M059J (cell line): Measurements from ENCODE around the gene PRAC1. TPM values are rescaled to one million over a fixed set of nuclear protein-coding genes. Genes with fewer than 3 reads are reported as not detected.

ENCODE experiments used
- DNase-seq: peaks from one replicate; pipeline ENCODE4 v3.0.0-alpha.2; 2012; ENCODE audit warnings: low read depth
- total RNA-seq: library from RNA; depleted of rRNA; stranded (reverse); fragments of >200 nt; shearing (Covaris generic); gene quantifications from 2 replicates; pipeline ENCODE4 v1.2.3, GENCODE V29; 2014; rRNA removed

The PRAC1 gene
- not detected in 2 replicates for total RNA-seq

GRCh38 chr17:48722201-48722907, at the start of gene PRAC1:
TSS of gene PRAC1 (minus strand) at chr17:48722518. CDS start at chr17:48722392, 126 bp downstream.
- no peak for DNase-seq

GRCh38 chr17:48770954-48771353, 48.6 kb upstream of the PRAC1 start:
- no peak for DNase-seq

DNA sequence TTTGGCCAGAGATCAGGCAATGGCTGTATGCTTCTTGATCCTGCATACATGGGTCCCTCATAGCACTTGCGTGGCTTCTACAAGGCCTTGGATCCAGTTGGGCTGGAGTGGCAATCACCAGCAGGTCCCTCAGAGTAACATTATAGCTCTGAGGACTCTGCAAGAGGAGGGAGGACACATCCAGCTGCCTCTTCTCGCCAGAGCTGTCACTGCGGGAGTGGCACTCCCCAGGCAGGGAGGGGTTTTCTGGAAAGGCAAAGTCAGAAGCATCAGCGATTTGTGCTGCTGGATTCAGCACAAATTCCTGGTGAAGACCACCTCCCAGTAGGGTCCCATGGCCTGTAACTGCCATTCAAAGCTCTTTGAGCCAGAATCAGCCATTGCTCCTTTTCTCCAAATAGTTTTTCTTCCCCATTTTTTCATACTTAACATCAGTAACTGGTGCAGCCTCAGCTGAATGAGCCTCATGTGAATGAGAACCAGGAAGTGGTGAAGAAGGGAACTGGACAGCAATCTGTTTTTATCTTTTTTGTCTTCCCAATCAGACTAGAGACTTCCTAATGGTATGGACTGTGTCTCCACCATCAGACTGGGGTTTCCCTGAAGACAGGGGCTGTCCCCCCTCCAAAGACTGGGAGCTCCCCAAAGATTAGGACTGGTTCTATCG, 46.8 kb upstream of the PRAC1 start:
- DNase-seq: no peak

GRCh38 chr17:48767263-48767774, 45.0 kb upstream of the PRAC1 start:
- DNase-seq: peak; percentile 29

GRCh38 chr17:48761114-48761513, 38.8 kb upstream of the PRAC1 start:
- DNase-seq: no peak

DNA sequence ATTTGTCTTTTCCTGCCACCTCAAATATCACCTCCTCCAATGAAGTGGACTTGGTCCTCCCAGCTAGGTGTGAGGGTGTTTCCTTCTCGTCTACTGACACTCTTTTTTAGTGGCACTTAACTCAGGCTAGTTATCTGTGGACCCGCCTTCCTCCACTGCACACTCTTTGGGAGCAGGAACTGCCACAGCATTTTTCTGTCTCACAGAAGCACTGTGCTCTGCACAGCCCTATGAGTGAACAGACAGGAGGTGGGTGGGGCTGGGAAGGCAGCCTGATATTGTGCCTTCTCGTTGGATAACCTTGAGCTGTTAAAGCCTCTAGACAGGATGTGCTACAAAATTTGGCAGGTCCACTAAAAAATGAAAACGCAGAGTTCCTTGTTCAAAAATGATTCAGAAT, 38.1 kb upstream of the PRAC1 start:
- no peak for DNase-seq

DNA sequence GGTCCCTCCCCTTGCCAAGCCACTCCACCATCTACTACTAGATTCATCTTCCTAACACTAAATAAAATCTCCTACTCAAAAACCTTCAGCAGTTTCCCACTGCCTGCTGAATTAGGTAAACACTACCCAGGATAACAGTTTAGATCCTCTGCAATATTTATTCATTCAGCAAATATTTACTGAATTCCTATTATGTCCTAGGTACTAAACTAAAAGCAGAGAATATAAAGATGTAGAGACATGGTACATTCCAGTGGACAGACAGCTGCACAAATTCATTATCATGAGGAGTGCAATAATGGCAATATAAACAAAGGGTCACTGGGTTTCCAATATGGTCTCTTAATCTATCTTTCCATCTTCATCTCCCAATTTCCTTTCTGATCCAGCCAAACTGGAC, 37.0 kb upstream of the PRAC1 start:
- DNase-seq: no peak

GRCh38 chr17:48757524-48757961, 35.2 kb upstream of the PRAC1 start:
- peak; percentile 60 for DNase-seq

DNA sequence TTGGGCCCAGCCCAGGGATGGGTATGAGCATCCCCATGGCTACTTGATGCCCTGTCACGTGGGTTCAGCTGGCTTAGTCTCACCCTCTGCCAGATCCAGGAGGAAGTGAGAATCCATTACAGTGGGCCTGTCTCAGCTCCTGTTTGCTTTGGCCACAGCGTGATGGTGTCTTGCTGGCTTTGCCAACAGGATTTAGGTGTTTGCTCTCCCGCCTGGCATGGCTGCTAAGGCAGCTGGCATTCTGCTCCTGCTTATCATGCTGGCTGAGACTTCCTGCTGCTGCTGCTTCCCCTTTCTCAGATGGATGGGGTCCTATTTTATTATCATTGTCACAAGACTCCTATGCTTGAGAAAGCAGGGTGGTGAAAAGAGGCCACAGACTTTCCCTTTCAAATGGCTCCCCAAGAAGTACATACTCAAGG, 34.5 kb upstream of the PRAC1 start:
- no peak for DNase-seq

DNA sequence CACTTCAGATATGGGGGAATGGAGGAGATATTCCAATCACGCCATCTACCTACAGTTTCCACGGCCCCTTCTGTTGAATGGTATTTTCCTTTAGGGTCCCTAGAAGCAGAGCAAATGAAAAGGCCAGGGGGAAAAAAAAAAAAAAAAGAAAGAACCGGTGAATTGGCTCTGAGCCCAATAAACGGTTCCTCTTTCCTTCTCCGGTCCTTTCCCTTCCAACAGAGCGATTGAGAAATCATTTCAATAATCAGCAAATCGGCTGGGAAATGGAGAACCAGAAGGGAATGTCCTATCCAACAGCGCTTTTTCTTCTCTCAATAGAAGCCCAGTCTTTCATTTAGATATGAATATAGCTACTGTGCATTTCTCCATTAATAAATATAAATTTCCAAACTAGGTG, 33.0 kb upstream of the PRAC1 start:
- DNase-seq: no peak

- no peak for DNase-seq
Observed at GRCh38 chr17:48754500-48755261, 32.4 kb upstream of the PRAC1 start.

DNA sequence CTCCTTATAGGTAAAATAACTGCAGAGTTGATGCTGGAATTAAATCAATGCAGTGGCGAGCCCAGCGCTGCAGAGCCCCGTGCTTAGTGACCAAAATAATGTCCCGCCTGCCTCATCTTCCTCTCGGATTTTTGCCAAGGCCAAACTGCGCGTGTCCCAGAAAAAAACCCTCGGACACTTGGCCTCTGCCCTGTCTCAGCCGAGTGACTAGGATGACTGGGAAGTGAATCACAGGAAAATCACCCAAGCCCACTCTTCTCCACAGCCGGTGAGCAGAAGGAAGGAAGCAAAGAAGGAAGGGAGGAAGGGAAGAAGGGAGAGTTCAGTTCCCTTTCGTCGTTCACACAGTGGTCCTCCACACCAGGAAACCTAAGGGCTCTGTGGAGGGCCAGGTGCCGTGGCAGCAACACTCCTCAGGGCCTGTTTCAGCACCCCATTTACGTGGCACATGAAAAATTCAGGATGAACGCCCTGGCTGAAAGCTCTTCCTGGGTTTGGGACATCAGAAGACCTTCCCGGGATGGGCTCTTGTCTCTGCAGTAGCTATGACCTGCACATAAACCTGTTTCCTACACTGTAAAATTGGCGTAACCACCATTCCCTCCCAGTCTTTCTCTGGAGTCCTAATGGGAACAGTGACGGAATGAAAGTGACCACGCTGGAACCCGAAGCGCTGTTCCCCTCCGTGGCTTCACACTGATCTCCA, 31.6 kb upstream of the PRAC1 start:
- peak; percentile 72 for DNase-seq

DNA sequence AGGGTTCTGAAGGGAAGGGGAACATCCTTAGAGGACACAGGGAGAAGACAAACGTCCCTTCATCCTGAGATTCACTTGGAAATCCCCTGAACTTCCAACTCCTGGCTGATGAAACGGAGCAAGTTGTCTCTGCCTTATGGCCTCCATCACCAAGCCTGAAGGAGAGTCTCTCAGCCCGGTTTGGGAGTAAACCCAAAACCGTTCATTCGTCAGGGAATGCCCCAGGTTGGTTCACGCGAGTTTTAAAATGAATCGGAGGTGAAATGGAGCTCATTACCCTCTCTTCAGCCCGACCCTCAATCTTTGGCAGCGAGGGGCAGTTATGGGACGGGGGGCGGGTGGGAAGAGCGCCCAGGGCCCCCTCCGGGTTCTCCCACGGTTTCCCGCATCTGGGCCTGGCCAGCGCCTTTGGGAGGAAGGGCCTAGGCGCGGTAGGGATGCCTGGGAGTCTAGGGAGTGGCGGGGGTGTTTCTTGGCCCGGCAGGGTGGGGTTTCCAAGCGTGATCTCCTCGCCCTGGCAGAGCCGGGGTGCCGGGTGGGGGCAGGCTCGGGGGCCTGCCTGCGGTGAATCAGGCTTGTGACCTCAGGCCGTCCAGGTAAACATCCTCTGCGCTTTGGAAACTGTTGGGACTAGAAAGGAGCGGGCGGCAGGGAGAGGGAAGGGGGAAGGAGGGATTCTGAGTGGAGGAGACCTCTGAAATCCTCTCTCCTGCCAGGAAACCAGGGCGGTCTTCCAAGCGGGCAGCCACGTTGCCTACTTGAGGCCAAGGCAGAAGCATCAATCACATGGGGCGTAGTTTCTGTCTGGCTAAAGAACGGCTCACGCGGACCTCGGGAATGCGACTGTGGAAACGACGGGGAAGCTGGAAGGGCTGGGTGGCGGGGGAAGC, 30.3 kb upstream of the PRAC1 start:
- no peak for DNase-seq

- DNase-seq: no peak
Observed at GRCh38 chr17:48751733-48752398, 29.5 kb upstream of the PRAC1 start.

GRCh38 chr17:48751172-48751571, 28.9 kb upstream of the PRAC1 start:
- no peak for DNase-seq

GRCh38 chr17:48749621-48750553, 27.6 kb upstream of the PRAC1 start:
- no peak for DNase-seq

DNA sequence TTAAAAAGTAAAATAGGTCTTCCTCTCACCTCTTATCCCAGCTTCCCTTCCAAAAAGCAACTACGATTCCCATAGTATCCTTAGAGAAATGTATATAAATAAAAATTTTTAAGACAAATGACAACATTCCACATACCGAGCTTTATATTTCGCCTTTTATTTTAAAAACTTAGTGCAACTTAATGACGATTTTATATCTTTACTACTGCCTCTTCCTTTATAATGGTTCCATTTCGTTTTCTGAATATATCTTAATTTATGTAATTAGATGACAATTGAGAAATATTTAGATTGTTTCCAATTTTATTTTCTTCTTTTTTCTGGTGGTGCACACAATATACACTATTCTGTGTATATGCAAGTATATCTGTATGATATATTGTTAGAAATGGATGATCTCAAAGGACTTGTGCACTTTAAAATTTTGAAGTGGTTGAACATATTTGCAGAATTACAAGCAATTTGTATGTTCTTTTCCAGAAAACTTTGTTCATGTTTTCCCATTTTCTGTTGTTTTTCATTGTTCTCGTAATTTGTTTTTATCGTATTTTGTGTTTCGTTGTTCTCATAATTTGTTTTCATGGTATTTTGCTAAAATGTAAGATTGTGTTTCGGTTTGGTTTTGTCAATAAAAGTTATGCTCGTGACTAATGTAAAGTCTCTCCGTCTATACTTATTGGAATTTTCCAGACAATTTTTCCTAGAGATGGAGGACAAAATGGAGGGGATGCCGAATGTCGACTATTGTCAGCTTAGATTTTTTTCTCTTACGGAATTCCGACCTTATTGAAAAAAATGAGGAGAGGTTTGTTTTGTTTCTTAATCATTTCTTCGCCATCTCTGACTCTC, 26.6 kb upstream of the PRAC1 start:
- DNase-seq: no peak
